Panc1 (cell line): ENCODE results near the gene MIR17HG. TPM values are rescaled to one million over a fixed set of nuclear protein-coding genes. Genes with fewer than 3 reads are reported as not detected.

Source experiments
- ATAC-seq: fragments of 200-7000 bp; cut with Tn5 transposase; 2 replicates; pipeline ENCODE4 v1.9.1; 2020; ENCODE audit warnings: mild to moderate bottlenecking, moderate library complexity
- BruUV-seq: library from RNA; stranded (reverse); fragments of 400-500 nt; replicated peaks from 2 replicates; lab custom pipeline; 2021; lab: Mats Ljungman, UMichigan
- CTCF ChIA-PET: fragments of 300-600 bp; sonication (Branson Sonifier 250); formaldehyde crosslinking; loops from one replicate; lab custom pipeline; 2022; ENCODE audit warnings: antibody characterized with exemption; lab: Charles Lee
- POLR2A ChIA-PET: fragments of 300-600 bp; sonication (Branson Sonifier 250); formaldehyde crosslinking; loops from one replicate; lab custom pipeline; 2022; ENCODE audit warnings: antibody characterized with exemption; lab: Charles Lee
- DNase-seq: peaks from one replicate; pipeline ENCODE4 v3.0.0-alpha.2; 2010; ENCODE audit warnings: low read depth, low spot score
- H3K27ac ChIP-seq: 2 replicates; pipeline ENCODE4 v1.5.1; 2011; ENCODE audit warnings: mild to moderate bottlenecking, low read length, inconsistent platforms
- H3K27me3 ChIP-seq: fragments of 200-500 bp; sonication (Bioruptor generic); 2 replicates; pipeline ENCODE4 v1.6.0; 2014; ENCODE audit warnings: low read length, inconsistent platforms; ENCODE audit not compliant: control insufficient read depth, insufficient read depth
- H3K36me3 ChIP-seq: fragments of 200-500 bp; sonication (Bioruptor generic); 2 replicates; pipeline ENCODE4 v1.5.1; 2014; ENCODE audit warnings: inconsistent platforms, mild to moderate bottlenecking, low read length, moderate library complexity; ENCODE audit not compliant: control insufficient read depth, insufficient read depth
- H3K4me1 ChIP-seq: 2 replicates; pipeline ENCODE4 v1.5.1; 2011; ENCODE audit warnings: inconsistent platforms, mild to moderate bottlenecking, low read length, moderate library complexity; ENCODE audit not compliant: control insufficient read depth, insufficient read depth
- H3K4me3 ChIP-seq, 2 experiments: 2 replicates each; pipeline ENCODE4 v1.5.1; 2011 to 2012; ENCODE audit warnings: low read depth in 2 of 2, low read length in 2 of 2, mild to moderate bottlenecking in 2 of 2, inconsistent platforms in 1 of 2, moderate library complexity in 1 of 2
- H3K9me3 ChIP-seq: fragments of 200-500 bp; sonication (Bioruptor generic); 2 replicates; pipeline ENCODE4 v1.5.1; 2014; ENCODE audit warnings: low read depth, mild to moderate bottlenecking, inconsistent platforms, low read length, moderate library complexity; ENCODE audit not compliant: control insufficient read depth, insufficient read depth
- POLR2AphosphoS5 ChIP-seq: IDR thresholded peaks from 2 replicates; pipeline ENCODE4 v1.6.1; 2012; ENCODE audit warnings: mild to moderate bottlenecking, low read depth, low read length, moderate library complexity
- SIN3A ChIP-seq: IDR thresholded peaks from 2 replicates; pipeline ENCODE4 v1.6.1; 2012; ENCODE audit warnings: low read depth, mild to moderate bottlenecking, low read length, moderate library complexity, borderline replicate concordance; ENCODE audit not compliant: insufficient read depth
- TCF7L2 ChIP-seq: IDR thresholded peaks from 2 replicates; pipeline ENCODE4 v1.6.1; 2011; ENCODE audit warnings: mild to moderate bottlenecking, low read depth, low read length, inconsistent platforms
- in situ Hi-C: cut with HindIII; loops from 2 replicates; pipeline ENCODE4 v1.10.0; 2016; ENCODE audit warnings: low sequenced_read_pairs, low pct_unique_long_range_greater_than_20kb
- intact Hi-C: fragments of 100-400 bp; cut with micrococcal nuclease; formaldehyde crosslinking; loops from one replicate; pipeline ENCODE4 v1.10.0; 2022; ENCODE audit not compliant: unreplicated experiment
- total RNA-seq: library from RNA; stranded (reverse); gene quantifications from one replicate; pipeline ENCODE4 v1.2.1, GENCODE V29; 2021; ENCODE audit not compliant: unreplicated experiment
- TF ChIP-seq, protein P1 (sequence below): fragments of 450-650 bp; IDR thresholded peaks from 2 replicates; pipeline ENCODE4 v1.5.1; 2017; ENCODE audit warnings: mild to moderate bottlenecking
- TF ChIP-seq, protein P2 (sequence below), 2 experiments: IDR thresholded peaks; 2 replicates each; pipeline ENCODE4 v1.6.1; 2011 to 2012; ENCODE audit warnings: low read depth in 2 of 2, control low read depth in 1 of 2, low read length in 1 of 2, mild to moderate bottlenecking in 1 of 2, moderate library complexity in 1 of 2; ENCODE audit not compliant: insufficient read depth in 1 of 2

MIR17HG gene
- total RNA-seq, 1 experiment from 2014 or later, result 3.1 TPM

DNA sequence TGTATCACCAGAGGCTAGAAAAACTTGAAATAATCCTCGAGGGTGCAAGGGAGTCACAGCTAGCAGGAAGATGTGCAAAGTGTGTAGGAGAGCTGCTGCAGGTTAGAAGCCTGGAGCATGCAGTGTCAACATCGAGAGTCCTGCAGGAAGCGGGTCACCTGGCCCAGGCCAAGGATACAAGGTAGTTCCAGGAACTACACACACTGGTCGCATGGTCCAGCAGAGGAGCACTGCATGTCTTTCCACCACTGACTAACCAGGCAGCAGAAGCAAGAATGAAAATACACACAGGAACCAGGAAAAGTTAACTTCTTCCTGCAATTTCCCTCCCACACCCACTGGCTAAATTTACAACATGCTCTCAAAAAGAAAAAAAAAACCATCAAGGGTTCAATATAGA is 36.0 kb upstream of the MIR17HG start:
- ChIA-PET POLR2A (no interaction called here), CTCF (no interaction called here)
- no TSS peak for BruUV-seq
- DNase-seq, result no peak
- no peak overlapping the region for H3K27ac ChIP-seq
- no peaks in the 10 kb centered on the region for H3K9me3 ChIP-seq
- intact Hi-C loops (no loop called here), in situ Hi-C loops (no loop called here)
- H3K36me3 ChIP-seq, result no peaks in the 10 kb centered on the region
- H3K4me1 ChIP-seq, result no peaks in the 10 kb centered on the region
- TF ChIP-seq POLR2AphosphoS5 (no peak), SIN3A (no peak), TCF7L2 (no peak)
- TF ChIP-seq, protein P1, sequence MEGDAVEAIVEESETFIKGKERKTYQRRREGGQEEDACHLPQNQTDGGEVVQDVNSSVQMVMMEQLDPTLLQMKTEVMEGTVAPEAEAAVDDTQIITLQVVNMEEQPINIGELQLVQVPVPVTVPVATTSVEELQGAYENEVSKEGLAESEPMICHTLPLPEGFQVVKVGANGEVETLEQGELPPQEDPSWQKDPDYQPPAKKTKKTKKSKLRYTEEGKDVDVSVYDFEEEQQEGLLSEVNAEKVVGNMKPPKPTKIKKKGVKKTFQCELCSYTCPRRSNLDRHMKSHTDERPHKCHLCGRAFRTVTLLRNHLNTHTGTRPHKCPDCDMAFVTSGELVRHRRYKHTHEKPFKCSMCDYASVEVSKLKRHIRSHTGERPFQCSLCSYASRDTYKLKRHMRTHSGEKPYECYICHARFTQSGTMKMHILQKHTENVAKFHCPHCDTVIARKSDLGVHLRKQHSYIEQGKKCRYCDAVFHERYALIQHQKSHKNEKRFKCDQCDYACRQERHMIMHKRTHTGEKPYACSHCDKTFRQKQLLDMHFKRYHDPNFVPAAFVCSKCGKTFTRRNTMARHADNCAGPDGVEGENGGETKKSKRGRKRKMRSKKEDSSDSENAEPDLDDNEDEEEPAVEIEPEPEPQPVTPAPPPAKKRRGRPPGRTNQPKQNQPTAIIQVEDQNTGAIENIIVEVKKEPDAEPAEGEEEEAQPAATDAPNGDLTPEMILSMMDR, result no peak
- TF ChIP-seq, protein P2, sequence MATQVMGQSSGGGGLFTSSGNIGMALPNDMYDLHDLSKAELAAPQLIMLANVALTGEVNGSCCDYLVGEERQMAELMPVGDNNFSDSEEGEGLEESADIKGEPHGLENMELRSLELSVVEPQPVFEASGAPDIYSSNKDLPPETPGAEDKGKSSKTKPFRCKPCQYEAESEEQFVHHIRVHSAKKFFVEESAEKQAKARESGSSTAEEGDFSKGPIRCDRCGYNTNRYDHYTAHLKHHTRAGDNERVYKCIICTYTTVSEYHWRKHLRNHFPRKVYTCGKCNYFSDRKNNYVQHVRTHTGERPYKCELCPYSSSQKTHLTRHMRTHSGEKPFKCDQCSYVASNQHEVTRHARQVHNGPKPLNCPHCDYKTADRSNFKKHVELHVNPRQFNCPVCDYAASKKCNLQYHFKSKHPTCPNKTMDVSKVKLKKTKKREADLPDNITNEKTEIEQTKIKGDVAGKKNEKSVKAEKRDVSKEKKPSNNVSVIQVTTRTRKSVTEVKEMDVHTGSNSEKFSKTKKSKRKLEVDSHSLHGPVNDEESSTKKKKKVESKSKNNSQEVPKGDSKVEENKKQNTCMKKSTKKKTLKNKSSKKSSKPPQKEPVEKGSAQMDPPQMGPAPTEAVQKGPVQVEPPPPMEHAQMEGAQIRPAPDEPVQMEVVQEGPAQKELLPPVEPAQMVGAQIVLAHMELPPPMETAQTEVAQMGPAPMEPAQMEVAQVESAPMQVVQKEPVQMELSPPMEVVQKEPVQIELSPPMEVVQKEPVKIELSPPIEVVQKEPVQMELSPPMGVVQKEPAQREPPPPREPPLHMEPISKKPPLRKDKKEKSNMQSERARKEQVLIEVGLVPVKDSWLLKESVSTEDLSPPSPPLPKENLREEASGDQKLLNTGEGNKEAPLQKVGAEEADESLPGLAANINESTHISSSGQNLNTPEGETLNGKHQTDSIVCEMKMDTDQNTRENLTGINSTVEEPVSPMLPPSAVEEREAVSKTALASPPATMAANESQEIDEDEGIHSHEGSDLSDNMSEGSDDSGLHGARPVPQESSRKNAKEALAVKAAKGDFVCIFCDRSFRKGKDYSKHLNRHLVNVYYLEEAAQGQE (IDR thresholded peaks at IDR 0.05; ENCODE audit: insufficient read depth in 1 of 2, low read depth in 2 of 2, low read length in 1 of 2), result no peak
- ATAC-seq, result no peak
- H3K4me3 ChIP-seq, result no peak overlapping the region
- H3K27me3 ChIP-seq, result peaks cover 4% of the 10 kb centered on the region; the same call in 1 of the 2 replicates

DNA sequence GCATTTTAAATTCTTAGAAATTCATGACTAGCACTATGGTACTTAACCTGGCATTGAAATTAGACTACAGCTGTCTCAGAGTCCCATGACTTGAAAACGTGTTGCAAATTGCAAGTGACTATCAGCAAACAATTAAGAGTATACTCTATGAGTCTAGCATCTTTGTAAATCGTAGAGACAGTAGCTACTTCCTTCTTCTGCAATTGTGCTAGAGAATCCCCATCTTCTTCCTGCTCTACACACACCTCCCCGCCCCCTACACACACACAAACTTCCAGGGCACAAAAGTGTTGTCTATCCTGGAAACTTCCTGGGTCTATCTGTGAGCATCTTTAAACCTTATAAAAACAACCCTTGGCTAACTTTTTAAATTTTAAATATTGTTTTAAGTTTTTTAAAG is 35.2 kb upstream of the MIR17HG start:
- no TSS peak for BruUV-seq

More for the DNA sequence above, 35.2 kb upstream of the MIR17HG start:
- ChIA-PET CTCF (no interaction called here), POLR2A (no interaction called here)
- TF ChIP-seq, protein P1, result no peak
- TF ChIP-seq, protein P2 (IDR thresholded peaks at IDR 0.05; ENCODE audit: insufficient read depth in 1 of 2, low read depth in 2 of 2, low read length in 1 of 2), result no peak
- TF ChIP-seq TCF7L2 (no peak), POLR2AphosphoS5 (no peak), SIN3A (no peak)
- peaks cover 4% of the 10 kb centered on the region; the same call in 1 of the 2 replicates for H3K27me3 ChIP-seq
- H3K4me3 ChIP-seq, result no peak overlapping the region
- H3K27ac ChIP-seq, result no peak overlapping the region
- no peaks in the 10 kb centered on the region for H3K4me1 ChIP-seq
- in situ Hi-C loops, result no loop called here
- DNase-seq (no peak), ATAC-seq (no peak)
- intact Hi-C loops, result no loop called here
- no peaks in the 10 kb centered on the region for H3K9me3 ChIP-seq
- no peaks in the 10 kb centered on the region for H3K36me3 ChIP-seq
